GM19463 (cell line): ENCODE measurements around the gene CCDC8.
"Not testable (repeated sequence)": the region's sequence is repeated elsewhere in the genome, so short reads cannot be mapped to it uniquely, and the experiment has no call there.

Experiments
- ATAC-seq: cut with Tn5 transposase; IDR thresholded peaks from one replicate; pipeline ENCODE4 v1.9.1; 2021; ENCODE audit warnings: mild to moderate bottlenecking, moderate library complexity; ENCODE audit not compliant: unreplicated experiment

CCDC8 gene, protein sequence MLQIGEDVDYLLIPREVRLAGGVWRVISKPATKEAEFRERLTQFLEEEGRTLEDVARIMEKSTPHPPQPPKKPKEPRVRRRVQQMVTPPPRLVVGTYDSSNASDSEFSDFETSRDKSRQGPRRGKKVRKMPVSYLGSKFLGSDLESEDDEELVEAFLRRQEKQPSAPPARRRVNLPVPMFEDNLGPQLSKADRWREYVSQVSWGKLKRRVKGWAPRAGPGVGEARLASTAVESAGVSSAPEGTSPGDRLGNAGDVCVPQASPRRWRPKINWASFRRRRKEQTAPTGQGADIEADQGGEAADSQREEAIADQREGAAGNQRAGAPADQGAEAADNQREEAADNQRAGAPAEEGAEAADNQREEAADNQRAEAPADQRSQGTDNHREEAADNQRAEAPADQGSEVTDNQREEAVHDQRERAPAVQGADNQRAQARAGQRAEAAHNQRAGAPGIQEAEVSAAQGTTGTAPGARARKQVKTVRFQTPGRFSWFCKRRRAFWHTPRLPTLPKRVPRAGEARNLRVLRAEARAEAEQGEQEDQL

DNA sequence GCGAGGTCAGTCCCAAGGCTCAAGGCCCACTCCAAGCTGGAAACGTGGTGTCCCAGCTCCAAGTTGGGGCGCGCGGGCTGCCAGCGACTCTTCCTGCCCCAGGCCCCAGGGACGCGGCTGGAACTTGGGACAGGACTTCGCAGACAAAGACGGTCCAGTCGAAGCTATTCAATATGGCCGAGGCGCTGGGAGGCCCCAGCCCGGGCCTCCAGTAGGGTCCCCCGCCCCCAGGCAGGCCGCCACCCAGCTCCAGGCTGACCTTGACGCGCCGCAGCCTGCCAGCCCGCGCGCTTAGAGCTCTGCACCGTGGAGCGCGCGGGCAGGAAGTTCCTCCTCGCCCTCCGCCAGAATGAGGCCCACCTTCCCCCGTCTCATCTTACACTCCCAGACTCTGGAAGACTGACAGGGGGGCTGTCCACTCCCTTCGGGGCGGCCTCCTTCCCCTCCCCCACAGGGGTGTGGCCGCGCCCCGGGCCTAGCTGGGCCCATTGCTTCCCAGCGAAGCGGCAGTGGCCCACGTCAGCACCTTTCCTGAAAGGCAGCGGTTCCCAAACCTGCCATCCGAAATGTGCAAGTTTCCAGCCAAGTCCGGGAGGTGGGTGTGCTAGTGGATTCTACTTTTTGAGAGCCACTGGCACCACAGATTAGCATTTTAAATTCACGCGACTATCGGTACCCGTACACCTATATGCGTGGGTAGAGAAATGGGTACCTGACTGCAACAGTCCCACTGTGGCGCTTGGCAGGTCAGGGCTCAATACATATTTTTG lies at the start of gene CCDC8:
Gene CCDC8, minus strand, starts transcription at position 303 of the 770 bp plus-strand sequence. CDS start 754 bp downstream, outside the sequence.
- ATAC-seq = no peak

DNA sequence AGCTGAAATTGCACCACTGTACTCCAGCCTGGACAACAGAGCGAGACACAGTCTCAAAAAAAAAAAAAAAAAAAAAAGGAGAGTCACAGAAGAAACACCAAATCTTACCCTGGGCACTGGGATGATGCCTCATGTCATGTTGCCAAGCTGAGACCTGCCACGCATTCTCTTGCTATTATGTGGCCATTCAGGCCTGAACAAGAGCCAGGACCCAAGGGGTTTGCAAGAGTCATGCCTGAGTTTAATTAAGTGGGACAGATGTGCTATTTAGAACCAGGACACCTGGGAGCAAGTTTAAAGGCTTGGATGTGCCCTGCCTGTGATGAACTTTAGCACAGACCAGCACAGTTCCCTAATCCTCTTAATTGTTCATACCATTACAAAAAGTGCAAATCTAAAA lies 48.2 kb upstream of the CCDC8 start:
- no peak for ATAC-seq

DNA sequence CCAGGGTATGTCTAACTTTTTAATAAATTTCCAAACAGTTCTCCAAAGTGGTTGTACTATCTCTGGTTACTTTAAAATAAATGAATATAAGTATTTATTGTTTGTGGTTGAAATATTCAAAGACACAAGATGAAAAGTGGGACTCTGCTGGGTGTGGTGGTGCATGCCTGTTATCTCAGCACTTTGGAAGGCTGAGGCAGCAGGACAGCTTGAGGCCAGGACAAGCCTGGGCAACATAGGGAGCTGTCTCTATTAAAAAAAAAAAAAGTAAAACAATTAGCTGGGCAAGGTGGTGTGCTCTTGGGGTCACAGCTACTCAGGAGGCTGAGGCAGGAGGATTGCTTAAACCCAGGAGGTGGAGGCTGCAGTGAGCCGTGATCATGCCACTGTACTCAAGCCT lies 47.6 kb upstream of the CCDC8 start:
- ATAC-seq = no peak

DNA sequence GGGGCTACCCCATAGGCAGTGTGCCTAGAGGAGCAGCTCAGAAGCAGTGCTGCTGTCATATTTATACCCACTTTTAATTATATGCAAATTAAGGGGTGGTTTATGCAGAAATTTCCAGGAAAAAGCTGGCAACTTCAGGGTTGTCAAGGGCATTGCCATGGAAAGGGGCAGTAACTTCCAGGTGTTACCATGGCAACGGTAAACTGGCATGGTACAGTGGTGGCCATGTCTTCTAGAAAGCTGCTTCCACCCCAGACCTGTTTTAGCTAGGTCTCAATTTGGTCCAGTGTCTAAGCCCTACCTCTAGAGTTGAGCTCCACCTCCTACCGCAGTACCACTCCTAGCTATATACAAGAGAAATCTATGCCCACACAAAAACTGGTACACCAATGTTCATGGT lies 46.7 kb upstream of the CCDC8 start:
- ATAC-seq = no peak

DNA sequence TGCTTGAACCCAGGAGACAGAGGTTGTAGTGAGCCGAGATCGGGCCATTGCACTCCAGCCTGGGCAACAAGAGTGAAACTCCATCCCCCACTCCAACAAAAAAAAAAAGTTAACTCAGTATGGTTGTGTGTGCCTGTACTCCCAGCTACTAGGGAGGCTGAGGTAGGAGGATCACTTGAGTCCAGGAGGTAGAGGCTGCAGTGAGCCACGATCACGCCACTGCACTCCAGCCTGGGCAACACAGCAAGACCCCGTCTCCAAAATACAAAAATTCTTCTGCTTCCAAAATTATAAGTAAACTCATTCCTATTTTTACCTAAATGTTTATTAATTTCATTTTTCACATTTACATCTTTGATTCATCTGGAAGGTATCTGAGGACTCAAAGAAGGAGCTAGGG lies 43.6 kb upstream of the CCDC8 start:
- ATAC-seq = no peak

DNA sequence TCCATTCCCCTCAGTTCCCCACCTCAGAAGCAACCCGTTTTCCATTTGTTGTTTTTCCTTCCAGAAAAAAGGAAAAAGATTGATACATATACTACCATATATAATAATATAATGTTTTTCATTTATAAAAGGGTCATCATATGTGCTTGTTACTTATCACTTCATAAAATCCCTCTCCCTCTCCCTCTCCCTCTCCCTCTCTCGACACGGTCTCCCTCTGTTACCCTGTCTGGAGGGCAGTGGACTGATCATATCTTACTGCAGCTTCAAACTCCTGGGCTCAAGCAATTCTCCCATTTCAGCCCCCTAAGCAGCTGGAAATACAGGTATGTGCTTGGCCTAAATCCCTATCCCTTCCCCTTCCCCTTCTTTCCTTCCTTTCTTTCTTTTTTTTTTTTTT lies 40.9 kb upstream of the CCDC8 start:
- ATAC-seq = no peak

DNA sequence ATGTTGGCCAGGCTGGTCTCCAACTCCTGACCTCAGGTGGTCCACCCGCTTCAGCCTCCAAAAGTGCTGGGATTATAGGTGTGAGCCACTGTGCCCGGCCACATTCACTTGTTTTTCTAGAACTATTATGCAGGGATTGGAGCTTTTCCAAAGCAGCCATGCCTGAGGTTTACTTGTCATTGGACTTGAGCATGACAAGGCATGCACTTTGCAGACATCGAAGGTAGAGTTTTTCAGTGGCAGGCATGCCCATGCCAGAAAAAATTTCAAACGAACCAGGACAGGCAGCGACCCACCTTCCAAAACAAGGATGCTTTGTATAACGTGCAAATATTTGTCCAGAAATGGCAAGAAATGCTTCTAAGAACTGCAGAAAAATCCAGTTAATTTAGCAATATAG lies 40.3 kb upstream of the CCDC8 start:
- no peak for ATAC-seq

DNA sequence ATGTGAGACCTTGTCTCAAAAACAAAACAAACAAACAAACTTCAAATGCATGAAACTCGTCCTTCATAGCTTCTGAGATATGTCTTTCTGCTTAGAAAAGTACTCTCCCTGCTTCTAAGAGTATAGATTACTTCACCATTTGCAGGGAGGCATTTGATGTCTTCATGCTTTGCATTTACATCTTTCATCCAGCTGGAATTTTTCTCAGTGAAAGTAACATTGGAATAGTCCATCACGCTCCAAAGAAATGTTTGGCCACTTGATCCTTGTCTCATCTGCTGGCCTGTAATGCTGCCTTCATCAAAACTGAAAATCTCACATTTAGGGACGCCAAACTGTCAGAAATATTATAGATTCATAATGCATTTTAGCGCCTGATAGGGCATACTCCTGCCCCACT lies 38.8 kb upstream of the CCDC8 start:
- no peak for ATAC-seq

DNA sequence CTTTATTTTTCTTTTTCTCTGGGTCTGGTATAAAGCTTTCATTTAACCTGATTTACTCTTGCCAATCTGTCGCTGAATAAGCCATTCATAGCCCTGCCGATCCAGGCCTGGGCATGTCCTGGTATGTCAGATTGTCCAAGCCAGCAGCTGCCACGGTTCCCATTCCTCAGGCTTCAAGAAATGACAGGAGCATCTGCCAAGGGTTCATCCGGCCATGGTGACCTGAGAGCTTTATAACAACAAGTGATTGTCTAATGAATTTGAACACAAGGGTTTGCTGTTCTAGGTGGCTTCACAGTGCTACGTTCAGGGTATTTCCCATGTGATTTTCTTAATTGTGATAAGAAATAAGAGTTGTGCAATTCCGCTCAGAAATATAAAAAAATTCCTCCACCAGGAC lies 38.0 kb upstream of the CCDC8 start:
- no peak for ATAC-seq

DNA sequence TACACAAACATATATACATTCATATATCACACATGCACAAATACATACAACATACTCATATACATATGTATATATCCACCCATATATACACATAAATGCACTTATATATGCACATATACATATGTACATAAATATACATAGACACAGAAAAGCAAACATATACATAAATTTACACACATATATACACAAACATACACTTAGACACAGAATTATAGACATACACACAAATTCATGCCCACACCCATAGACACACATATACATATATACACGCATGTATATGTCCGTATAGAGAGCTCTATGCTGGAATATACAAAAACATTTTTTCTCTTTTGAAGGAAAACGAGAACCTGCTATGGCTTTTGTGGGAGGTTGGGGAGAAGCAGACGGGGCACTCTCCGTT lies 37.4 kb upstream of the CCDC8 start:
- no peak for ATAC-seq

DNA sequence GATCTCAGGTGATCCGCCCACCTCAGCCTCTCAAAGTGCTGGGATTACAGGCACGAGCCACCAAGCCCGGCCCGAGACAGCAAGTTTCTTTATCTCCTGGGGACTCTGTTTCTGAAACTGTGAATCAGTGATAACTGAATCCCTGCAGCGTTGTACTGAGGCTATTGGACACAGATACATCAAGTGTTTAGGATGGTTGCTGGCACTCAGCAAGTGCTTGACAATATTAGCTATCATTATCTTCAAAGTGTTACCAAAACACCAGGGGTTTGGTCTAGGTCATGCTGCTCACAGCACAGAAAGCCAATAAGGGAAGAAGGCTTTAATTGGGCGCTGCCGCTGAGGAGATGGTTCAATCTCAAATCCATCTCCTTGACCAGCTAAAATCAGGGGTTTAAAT lies 35.9 kb upstream of the CCDC8 start:
- no peak for ATAC-seq

DNA sequence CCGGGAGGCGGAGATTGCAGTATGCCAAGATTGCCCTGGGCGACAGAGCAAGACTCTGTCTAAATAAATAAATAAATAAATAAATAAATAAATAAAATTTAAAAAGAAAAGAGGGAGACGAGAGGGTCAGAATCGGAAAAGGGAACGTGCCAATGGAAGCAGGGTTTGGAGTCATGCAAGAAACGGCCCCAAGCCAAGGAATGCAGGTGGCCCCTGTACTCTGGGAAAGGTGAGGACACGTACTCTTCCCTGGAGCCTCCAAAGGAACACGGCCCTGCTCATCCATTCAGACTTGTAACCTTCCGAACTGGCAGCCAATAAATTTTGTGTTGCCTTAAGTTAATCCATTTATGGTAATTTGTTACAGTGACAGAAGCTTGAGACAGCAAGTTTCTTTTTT lies 35.2 kb upstream of the CCDC8 start:
- no peak for ATAC-seq

DNA sequence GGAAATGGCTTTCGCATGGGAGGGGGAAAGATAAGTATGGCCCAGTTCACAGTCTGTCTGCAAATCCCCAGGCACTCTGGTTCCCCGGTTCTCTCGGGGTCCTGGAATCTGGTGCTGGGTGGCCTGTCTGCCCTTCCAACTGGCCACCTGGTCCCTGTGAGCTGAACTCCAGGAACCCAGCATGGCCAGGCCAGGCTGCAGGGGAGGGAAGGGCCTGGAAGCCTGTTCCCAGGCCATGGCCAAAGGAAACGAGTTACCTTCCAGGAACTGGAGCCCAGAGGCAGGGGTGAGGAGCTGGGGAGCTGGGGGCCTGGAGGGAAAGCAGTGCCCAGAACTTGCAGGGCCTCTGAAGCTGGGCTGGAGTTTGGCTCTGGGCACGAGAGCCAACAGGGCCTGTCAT lies 34.5 kb upstream of the CCDC8 start:
- ATAC-seq = no peak

DNA sequence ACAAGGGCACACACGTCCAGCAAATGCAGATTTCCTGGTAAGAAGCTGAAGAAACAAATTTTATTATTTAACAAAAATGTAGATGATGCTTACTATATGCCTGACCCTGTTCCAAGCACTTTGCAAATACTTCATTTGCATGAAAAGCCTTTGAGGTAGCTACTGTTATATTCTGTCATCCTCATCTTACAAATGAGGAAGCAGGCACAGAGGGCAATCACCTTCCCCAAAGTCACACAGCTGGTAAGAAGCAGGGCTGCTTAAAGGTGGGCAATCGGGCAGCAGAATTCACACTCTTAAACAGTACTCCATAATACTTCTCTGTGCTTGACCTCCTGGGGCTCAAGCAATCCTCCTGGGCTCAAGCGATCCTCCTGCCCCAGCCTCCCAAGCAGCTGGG lies 33.6 kb upstream of the CCDC8 start:
- no peak for ATAC-seq

DNA sequence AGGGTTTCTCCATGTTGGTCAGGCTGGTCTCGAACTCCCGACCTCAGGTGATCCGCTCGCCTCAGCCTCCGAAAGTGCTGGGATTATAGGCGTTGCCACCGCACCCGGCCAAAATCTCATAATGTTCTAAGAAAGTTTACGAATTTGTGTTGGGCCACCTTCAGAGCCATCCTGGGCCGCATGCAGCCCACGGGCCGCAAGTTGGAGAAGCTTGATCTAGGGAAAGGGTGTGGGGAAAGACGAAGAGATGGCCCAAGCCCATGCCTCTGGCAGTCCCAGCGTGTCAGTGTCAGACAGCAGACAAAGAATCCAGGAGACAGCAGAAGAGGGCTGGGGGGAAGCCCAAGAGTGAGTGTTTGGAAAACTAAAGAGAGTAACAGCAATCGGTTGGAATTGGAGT lies 32.7 kb upstream of the CCDC8 start:
- no peak for ATAC-seq

DNA sequence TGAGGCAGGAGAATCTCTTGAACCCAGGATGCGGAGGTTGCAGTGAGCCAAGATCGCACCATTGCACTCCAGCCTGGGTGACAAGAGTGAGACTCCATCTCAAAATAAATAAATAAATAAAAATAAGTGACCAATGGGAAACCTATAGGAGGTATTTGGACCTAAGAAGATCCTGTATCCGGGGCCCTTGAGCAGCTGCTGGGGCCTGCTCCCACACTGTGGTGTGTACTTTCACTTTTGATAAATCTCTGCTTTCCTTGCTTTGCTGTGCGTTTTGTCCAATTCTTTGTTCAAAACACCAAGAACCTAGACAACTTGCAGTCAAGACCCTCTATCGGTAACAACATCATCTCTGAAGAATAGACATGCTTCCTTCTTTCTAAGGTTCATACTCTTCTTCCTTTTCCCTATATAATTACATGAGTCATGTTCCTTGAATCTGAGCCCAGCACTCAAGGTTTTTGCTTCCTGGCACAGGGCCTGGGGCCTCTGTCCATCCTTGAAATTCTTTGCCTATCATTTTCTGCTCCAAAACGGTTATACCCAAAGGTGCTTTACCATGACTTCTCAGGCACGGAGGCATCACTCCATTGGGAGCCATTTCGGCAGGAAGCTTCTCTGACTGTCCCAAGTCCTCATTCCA lies 29.6 kb upstream of the CCDC8 start:
- ATAC-seq = no peak

DNA sequence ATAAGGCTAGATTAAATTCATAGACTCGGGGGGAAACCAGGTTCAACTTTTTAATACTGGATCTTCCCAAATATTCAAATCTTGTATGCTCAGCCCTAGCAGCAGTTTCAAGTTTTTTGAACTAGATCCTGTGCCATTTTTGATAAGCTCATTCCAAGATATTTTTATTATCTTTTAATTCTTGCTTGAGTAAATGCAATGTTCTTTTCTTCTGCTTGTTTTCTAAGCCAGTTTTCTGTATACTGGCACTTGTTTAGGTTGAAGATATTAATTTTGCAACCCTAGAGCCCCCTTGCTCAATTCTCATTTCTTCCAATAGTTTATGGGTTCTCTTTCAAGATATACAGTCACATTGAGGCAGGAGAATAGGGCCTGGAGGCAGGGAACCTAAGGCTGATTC lies 28.5 kb upstream of the CCDC8 start:
- ATAC-seq = no peak

DNA sequence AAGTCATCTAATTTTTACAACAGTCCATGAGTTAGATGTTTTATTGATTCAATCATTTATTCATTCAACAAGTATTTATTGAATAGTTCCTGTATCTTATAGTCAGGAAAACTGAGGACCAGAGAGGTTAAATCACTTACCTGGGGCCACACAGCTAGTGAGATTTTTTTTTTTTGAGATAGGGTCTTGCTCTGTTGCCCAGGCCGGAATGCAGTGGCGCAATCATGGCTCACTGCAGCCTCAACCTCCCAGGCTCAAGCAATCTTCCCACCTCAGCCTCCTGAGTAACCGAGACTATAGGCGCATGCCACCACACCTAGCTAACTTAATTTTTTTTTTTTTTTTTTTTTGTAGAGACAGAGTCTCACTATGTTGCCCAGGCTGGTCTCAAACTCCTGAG lies 22.3 kb upstream of the CCDC8 start:
- ATAC-seq = not testable (repeated sequence)

DNA sequence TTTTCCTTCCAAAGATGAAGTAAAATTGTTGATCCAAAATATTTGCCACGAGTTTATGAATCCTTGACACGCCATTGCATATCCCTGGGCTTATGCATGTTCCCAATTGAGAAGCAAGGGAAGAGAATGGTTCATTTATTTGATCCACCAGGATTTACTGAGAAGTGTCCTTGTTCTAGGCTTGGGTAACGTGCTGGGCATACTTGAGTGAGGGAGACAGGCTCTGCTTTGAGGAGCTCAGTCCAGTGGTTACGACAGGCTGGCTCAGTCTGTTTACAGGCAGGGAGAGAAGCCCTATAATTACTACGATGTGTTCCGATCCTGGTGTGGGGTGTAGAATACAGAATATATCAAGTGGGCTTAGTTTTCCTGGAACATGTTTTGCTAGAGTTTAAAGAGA lies 21.6 kb upstream of the CCDC8 start:
- no peak for ATAC-seq

DNA sequence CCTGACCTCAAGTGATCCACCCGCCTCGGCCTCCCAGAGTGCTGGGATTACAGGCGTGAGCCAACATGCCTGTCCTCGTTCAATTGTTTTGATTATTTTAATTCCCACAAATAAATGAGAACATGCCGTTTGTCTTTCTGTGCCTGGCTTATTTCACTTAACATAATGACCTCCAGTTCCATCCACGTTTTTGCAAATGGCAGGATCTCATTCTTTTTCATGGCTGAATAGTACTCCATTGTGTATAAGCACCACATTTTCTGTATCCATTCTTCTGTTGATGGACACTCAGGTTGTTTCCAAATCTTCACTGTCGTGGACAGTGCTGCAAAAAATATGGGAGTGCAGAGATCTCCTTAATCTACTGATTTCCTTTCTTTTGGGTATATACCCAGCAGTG lies 20.1 kb upstream of the CCDC8 start:
- not testable (repeated sequence) for ATAC-seq

DNA sequence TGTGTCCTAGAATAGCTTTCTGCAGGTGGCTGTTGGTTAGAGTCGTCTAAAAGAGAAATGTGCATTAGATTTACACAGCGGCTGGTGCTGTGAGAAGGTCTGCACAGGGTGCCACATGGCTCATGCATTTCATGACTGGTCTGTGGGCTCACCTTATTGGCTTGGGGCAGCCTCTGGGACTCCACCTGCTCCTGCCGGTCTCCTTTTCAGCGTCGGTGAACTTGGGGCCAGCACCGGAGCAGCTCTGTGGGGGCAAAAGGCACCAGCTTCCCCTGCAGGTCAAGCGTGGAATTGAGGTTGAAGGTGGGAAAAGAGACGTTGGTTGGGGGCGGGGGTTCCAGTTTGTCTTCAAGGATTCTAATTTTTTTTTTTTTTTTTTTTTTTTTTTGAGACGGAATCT lies 18.5 kb upstream of the CCDC8 start:
- no peak for ATAC-seq

DNA sequence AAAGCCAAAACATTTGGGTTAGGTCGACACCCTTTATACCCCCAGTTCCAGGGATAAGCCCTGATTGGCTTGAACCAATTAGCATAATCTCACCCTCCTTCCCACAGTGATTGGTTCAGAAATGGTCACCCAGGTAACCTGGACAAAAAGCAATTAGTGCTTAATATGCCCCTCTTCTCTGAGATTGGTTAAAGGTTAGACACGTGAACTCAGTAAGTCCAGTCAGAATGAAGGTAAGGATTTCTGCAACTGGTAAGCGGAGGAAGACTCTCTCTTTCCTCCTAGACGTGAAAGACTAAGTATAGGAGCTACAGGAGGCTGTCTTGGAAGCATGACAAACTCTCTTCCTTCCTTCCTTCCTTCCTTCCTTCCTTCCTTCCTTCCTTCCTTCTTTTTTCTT lies 16.6 kb upstream of the CCDC8 start:
- ATAC-seq = no peak
